Activated CD4-positive, alpha-beta T cell treated with anti-CD3 and anti-CD28 coated beads, Interleukin-2, amount 50 U/mL, for 16 hours (primary cell): ENCODE results near the gene ELMOD2.
"Not testable (repeated sequence)": the region's sequence is repeated elsewhere in the genome, so short reads cannot be mapped to it uniquely, and the experiment has no call there.

Experiments used
- DNase-seq: peaks from one replicate; pipeline ENCODE4 v3.0.0-alpha.2; 2020

Gene ELMOD2, protein sequence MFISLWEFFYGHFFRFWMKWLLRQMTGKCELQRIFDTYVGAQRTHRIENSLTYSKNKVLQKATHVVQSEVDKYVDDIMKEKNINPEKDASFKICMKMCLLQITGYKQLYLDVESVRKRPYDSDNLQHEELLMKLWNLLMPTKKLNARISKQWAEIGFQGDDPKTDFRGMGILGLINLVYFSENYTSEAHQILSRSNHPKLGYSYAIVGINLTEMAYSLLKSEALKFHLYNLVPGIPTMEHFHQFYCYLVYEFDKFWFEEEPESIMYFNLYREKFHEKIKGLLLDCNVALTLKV

DNA sequence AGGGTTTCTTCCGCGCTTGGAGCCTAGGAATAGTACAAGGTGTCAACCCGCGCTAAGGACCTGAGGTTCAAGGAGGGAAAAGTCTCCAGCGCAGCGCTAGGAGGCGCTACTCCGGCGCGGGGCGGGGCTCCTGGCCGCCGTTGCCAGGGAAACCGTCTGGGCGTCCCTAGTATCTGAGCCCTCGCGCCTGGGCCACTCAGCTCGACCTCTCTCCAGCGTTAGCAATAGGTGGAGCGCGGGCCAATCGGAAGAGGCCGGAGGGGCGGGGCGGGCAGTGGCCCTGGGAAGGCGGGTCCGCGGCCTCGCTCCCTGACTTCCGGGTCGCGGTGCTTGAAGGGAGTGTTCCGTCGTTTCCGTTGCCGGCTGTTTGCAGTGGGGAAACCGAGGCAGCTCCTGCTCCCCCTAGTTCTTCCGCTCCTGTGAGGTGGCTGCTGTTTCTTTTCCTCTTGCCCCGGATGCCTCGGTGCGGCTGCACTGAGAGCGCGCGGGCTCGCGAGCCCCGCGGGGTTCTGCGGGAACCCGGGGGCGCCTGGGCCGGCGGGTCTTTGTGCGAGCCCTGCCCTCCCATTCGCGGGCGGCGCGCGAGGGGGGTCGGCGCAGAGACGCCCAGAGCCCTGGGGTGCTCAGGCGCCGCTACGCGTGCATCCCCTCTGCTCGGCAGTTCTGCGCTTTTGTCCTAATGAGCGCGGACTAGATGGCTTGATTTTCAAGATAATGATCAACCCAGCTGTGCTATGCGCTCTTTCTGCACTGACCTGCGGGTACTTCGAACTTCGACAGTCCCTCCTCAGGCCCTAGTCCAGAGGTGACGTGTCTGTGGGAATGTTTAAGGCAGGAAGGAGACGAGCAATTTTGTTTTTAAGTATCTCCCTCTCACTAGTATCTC lies at the start of gene ELMOD2:
Gene ELMOD2 (plus strand): TSS at position 312 of the 886 bp plus-strand sequence. CDS start 1,261 bp downstream, outside the sequence.
- peak; percentile 98 for DNase-seq

DNA sequence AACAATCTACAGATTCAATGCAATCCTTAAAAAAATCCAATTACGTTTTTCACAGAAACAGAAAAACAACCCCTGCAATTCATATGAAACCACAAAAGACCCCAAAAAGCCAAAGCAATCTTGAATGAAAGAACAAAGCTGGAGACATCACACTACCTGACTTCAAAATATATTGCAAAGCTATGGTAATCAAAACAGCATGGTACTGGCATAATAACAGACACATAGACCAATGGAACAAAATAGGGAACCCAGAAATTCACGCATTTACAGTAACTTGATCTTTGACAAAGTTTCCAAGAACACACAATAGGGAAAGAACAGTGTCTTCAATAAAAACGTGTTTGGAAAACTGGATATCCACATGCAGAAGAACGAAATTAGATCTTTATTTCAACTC lies 40.5 kb upstream of the ELMOD2 start:
- DNase-seq: no peak

DNA sequence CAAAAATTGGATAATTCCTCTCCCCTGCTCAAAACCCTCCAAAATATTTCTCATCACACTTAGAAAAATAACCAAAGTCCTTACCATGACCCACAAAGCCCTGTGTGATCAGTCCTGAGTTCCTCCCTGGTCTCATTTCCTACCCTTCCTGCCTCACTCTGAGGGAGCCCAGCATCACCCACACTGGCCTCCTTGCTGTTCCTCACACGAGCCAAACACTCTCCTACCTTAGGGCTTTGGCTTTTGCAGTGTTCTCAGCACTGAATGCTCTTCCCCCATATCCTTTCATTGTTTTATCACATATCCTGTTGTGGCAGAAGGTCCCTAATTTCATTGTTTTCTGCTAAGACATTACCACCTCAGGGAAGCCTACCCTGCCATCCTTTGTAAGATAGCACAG lies 38.0 kb upstream of the ELMOD2 start:
- no peak for DNase-seq

DNA sequence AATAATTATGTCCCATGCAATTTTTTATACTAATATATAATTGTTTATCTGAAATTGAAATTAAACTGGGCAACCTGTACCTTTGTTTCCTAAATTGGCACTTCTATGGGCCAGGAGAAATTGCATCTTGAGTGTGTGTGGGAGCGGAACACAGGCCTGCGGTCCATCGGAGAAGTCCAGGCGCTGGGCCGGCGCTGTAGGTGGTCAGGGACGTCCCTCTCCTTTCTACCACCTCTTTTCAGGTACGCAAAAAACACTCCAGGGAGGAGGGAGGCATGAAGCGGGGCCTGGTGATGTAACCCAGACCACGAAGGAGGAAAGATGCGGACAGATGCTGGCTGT lies 26.6 kb upstream of the ELMOD2 start:
- no peak for DNase-seq

DNA sequence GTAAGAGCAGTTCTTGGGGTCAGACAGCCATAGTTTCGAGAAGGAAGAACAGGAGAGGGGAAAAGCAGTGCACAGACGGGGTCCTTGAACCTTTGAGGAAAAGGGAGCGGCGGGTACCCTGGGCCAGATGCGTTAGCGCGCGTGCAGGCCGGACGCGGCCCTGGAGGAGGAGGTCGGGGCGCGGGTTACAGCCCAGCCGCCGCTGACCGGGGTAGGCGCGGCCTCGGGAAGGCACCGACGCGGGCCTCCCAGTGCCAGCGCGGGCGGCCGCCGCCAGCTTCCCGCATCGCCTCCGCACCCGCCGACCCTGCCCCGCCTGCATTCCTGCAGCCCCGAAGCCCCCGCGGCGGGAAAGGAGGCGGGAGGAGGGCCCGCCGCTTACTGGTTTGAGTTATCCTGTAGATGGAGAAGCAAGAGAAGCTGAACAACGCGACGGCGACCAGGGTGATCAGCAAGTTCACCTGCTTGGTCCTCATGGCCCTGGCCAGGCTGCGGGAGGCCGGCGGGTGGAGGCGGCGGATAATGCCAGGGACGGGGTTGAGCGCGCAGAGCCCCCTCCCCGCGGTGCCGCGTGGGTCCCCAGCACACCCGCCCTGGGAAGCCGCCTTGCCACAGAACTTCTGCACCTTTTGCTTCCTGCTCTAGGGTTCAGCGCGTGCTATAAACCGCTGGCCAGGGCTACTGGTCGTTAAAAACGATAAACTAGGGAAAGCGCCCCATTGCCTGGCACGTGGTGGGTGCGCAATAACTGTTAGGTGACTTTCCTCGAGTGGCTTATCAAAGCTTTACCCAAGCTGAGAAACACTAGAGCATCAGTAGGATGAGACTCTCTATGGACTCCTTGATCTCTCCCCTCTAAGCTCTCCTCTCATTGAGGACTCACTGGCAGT lies 26.0 kb upstream of the ELMOD2 start, which contains the start of gene MGAT4D:
Gene MGAT4D (minus strand): TSS at position 547 of the 890 bp plus-strand sequence. CDS start 71 bp downstream, at position 476.
- DNase-seq: no peak

DNA sequence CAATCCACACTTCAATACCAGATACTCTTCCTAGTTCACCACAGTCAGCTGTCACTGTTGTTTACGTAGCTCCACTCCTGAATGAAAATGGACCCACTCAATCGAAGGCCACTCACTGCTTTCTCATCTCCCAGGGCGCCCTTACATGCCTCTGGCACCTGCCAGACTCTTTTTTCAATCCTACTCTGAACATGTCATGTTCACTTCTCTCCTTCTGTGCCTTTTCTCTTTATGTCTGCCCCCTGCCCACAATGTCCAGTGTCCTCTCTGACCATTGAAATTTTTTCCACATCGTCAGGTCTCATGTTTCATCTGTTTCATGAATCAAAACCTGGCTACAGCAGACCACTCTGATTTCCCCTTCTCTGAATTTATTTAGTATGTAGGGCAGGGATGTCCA lies 24.6 kb upstream of the ELMOD2 start:
- DNase-seq: no peak

DNA sequence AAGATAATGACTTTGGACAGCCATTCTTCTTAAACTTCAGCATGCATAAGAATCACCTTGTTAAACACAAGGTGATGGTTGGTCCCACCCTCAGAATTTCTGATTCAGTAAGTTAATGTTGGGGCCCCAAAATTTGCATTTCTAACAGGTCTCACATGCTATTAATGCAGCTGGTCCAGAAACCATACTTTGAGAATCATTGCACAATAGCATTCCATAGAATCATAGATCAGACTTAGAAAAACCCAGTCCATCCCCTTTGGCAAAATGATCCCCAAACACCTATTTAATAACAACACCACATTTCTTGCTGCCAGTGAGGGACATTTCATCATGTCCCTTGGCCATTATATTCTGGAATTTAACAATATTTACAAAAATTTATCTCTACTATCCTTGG lies 19.7 kb upstream of the ELMOD2 start:
- no peak for DNase-seq

DNA sequence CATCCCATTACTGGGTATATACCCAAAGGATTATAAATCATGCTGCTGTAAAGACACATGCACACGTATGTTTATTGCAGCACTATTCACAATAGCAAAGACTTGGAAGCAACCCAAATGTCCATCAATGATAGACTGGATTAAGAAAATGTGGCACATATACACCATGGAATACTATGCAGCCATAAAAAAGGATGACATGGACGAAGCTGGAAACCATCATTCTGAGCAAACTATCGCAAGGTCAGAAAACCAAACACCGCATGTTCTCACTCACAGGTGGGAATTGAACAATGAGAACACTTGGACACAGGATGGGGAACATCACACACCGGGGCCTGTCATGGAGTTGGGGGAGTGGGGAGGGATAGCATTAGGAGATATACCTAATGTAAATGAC lies 10.2 kb upstream of the ELMOD2 start:
- not testable (repeated sequence) for DNase-seq

DNA sequence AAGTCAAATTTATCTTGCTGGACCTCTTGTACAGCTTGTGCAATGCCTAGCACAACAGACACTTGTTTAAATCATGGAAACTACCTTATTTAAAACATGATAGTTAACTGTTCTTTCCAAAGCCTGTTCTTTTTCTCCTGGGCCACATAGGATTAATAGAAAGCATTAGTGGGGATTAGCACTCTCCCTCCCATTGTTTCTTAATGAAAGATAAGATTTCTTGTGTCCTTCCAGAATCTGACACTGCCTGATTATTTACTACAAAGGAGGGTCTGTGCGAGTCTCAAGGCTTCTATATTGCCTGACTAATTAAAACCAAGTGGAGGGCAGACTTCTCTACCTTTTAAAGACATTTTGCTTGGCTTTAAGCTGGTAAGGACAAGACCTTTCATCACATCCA lies 8.5 kb upstream of the ELMOD2 start:
- DNase-seq: no peak

DNA sequence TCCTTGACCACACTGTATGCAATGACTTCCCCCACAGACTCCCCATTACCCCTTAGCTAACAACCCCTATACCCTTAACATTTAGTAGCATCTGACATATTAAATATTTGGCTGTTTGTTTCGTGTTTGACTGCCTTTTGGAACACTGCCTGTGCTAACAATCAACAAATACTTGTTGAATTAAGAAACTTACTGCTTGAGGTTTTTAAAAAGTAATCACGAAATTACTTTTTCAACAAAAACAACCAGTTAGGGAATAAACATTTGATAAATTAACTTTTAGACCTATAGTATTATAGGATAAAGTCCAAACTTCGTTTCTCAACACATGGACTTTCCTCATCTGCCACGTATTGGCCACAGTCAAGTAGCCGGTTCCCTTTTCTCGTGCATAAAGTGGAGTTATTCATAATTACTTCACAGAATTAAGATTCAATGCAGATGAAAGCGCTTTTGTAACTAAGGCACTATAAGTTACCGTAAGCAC lies 555 bp upstream of the ELMOD2 start:
- DNase-seq: no peak

DNA sequence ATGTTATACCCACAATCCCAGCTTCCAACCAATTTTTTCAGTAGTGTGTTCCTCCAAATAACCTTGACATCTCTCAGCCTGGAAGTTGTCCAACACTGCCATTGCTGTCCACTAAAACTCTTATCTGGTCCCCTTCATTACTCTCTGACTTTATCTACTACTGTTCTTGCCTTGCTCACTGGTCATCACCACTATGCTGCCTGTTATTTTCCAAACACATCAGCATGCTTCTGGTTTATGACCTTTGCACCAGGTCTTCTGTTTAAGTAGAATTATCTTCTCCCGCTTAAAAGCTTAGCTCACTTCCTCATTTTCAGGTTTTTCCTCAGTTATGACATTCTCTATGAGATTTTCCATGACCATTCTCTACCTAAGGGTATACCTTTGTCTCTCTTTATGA lies 5.5 kb downstream of the ELMOD2 start:
- DNase-seq: no peak

DNA sequence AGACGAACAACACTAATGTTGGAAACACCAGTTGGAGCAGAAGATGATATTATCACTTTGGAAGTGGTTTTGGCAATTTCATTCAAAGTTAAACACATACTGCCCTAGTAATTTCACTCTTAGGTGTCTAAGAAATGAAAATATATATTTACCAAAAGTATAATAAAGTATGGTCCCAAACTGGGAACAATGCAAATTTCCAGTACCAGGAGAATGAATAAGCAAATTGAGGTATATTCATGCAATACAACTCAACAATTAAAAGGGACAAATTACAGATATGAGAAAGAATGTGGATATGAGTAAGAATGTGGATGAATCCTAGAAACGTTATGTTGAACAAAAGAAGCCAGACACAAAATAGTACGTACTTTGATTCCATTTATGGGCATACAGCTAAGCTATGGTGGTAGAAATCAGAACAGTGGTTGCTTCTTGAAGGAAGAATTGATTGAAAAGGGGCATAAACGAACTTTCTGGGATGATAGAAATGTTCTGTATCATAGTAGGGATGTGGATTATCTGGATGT lies 10.0 kb downstream of the ELMOD2 start:
- DNase-seq: no peak

DNA sequence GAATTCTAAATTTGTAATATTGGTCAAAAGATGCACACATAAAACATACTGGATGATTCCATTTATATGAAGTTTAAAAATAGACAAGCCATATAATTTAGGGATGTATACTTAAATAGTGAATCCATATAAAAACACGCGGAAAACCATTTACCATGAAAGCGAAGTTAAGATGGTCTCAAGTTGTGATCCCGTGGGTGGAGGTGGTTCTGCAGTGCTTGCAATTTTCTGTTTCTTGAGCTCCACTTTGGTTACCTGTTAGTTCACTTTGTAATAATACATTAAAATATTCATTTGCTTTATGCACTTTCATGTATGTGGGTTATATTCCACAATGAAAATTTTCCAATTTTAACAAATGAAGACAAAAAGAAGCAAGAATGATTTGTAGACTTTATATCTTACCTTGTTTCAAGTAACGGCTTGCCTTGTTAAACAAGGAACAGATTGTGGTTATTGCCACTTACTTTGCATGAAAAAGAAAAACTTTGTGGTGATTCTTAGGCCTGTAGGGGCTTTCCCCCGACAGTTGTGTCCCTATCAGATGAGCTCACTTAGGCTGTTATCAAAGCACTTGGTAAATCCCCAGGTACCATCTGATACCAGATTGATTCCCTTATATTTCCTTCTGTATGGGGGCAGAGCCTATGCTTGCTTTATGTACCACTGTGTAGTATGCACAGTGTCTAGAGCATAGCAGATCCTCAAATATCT lies 32.6 kb downstream of the ELMOD2 start:
- peak; percentile 65 for DNase-seq

DNA sequence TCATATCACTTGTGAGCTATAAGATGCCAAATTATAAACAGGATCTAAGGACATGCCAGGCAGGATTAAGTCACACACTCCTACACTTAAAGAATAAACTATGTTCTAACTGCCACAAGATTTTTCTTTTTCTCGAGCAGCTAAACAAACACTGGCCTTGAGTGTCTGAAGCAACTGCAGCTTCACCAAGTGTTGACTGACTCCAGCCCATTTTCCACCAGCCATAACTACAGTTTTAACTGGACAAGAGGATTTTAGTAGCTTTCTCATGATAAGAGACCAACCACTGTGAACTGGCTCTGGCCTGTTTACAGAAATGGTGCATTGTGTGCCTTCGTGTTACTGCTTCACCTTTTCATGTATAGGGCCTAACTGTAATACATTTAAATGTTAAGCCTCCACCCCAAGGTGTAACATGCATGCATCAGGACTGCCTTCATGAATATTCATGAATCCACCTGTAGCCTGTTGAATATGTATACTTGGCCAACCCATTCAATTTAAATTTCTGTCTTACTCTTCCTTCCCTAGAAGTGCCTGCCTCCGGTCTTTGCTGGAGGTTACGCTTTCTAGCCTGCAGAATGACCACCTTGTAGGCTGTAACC lies 34.0 kb downstream of the ELMOD2 start:
- DNase-seq: no peak

DNA sequence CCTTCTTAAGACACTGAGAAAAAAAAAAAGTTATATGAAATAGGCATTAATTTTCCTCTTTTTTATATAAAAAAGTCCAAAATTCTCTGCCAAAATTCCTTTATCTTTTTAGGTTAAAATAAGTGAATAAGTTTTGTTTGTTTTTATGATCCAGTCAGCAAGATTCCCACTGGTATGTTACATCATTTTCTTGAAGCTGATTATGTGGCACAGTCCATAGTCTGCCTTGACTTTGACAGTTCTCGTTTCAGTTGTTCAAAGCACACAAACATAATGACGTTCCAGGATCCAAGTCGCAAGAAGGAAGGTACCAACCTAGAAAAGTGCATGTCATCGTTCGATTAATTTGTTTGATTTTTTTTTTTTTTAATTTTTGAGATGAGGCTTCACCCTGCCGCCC lies 35.7 kb downstream of the ELMOD2 start:
- DNase-seq: no peak

DNA sequence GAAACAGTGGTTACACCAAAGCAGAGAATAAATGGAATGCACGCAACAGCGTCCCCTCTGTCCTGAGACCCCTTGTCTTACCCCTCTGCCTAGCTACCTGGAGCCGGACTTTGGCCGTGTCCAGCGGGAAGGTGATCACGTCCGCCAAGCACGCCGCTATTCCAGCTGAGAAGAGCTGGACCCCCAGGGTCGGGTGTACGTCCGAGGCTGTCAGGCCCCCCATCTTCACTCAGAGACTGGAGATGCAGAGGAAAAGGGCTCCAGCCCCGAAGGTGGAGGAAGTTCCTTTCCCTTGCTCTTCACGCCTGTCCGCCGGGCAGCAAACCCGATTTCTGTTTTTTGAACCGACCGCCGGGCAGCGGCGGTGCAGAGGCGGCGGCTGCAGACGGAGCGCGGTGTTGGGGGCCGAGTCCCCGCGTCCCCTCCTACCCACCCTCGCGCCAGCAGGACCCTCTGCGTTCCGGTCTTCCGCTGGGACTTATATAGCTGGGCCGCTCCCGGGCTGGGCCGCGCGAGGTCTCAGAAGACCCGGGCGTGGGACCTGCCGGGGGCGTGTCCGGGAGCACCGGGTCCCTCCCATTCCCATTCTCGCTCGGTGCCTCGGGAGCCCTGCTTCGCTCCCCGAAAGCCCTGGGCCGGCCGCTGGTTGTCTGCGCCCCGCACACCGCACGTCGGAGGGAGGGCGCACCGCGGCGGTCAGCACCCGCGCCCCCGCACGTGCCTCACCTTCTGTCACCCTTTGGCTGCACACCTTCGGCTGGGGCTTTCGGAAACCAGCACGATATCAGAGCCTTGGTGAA lies 44.7 kb downstream of the ELMOD2 start, which contains the start of gene UCP1:
Gene UCP1 (minus strand): TSS at position 455 of the 800 bp plus-strand sequence. CDS start 232 bp downstream, at position 223.
- DNase-seq: no peak

DNA sequence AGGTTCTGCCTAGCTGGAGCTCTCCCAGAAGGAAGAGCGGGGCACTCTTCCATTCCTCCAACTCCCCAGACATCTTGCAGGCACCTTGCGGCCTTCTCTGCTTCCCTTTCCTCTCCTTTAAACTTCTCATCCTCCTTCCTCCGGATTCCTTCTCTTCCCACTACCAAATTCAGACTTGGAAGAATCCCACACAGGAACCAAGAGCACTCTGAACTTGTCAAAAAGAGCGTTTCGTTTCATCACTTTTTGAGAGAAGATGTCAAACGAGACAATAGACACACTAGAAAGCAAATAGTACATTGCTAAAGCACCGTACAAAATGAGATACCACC lies 45.3 kb downstream of the ELMOD2 start:
- no peak for DNase-seq

DNA sequence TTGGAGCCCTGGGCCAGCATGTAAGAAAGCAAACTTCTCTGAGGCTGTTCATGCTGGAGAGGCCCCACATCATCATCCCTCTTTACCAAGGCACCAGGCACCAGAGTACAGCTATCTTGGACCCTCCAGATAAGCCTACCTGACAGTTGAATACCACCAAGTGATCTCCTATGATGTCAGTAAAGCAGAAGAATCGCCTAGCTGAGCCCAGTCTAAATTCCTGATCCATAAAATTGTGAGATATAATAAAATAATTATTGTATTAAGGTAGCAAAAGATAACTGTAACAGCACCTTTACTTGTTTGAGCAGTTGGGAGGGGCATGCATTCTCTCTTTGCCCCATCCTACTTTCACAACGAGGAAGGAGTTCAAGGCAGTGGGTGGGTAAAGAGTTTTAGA lies 47.7 kb downstream of the ELMOD2 start:
- no peak for DNase-seq

DNA sequence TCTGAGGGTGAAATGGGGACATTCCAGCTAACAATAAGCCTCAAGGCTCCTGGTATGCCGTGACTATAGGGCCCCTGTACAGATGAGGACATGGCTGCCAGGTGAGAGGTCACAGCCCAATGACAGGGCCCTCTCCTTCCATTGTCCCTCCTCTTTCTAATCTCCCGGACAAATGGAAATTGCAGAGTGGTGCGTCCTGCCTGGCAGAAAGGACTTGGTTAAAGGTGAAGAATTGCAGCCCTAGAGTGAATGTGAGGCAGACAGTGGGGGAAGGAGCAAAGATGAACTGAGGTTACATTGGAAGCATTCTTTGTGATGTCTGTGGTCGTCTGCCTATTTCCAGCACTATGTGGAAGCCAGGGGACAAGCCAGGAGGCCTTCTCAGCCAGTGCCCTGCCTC lies 51.5 kb downstream of the ELMOD2 start:
- DNase-seq: no peak

DNA sequence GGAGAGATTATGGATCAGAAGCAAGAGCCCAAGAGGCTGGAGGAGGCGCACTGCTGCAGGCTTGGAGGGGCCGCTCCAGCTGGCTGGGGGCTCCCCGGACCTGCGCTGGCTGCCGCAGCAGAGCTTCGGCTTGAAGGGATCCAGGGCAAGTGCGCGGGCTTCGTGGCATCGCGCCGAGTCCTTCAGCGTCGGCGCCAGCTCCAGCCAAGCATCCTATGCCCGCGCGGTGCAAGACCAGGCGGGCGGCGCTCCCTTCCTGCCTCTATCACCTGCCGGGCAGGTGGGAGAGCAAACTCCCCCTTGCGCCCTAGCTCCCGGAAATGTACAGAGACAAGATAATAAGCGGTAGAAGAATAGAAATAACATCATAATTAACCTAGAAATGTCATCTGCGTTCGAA lies 55.3 kb downstream of the ELMOD2 start:
- no peak for DNase-seq

DNA sequence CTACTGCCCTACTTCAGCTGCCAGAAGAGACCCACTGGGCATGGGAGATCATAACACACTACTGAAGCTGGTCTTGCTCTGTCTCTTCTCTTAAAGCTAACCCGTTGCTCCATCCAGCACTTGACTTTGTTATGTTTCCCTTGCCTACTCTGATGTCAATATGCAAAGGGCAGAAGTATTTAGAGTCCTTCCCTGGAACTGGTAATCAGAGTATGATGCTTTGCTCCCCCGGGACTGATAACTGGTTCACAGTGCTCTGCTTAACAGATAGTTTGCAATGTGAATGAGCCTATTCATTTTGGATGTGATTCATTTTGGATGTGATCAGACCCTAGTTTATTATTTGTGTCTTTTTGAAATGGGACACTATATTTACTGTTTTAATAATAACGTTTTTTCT lies 57.1 kb downstream of the ELMOD2 start:
- DNase-seq: no peak
